ENCODE data around the gene CXCL9. TPM values are rescaled to one million over a fixed set of nuclear protein-coding genes. Genes with fewer than 3 reads are reported as not detected.
A peak's percentile ranks its signal among the peaks of the same experiment; 100 is the strongest.
"Not testable (repeated sequence)": the region's sequence is repeated elsewhere in the genome, so short reads cannot be mapped to it uniquely, and the experiment has no call there.

CXCL9 gene
- total RNA-seq: 1 to 10 TPM in 4 of 6 experiments, under 1 TPM in 1, not detected in 1; 0.73 to 3.6 (median 2.6) TPM
- long read RNA-seq, partial matches to known transcripts: 0 of 2 reads
- long read RNA-seq, other reads (novel, unspliced or antisense): 2 of 2 reads

DNA sequence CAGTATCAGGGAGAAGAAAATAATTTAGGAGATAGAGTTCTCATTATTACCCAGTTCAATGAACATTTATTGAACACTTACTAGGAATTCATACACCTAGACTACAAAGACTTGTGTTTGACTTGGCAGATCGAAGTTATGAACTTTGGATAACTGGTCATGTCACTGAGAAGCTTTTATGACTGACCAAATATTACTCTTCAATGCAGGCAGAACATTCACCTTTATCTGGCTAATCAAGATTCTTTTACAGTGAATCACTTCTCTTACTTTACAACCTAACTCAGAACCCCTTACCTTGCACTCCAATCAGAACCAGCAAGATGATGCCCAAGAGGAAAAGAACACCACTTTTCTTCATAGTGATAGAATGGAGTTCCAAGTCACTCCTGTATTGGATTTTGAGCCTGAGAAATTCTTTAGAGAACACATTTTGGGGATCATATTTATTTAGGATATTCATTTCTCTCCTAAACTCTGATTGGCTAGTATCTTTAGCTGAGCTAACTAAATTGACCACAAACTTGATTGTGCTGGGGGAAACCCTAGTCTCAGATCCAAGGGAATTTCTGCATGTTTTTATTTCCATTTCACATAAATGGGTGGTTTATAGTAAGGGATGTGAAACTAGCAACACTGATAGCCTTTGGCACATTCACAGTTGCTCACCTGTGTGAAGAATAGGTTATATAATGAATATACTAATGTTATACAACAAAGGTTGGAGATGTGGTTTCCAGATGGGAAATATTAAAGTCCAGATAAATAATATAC lies at the start of gene CXCL9:
Gene CXCL9 (minus strand): TSS at position 421 of the 774 bp plus-strand sequence. CDS start 60 bp downstream, at position 361.
- TF ChIP-seq, protein P1, sequence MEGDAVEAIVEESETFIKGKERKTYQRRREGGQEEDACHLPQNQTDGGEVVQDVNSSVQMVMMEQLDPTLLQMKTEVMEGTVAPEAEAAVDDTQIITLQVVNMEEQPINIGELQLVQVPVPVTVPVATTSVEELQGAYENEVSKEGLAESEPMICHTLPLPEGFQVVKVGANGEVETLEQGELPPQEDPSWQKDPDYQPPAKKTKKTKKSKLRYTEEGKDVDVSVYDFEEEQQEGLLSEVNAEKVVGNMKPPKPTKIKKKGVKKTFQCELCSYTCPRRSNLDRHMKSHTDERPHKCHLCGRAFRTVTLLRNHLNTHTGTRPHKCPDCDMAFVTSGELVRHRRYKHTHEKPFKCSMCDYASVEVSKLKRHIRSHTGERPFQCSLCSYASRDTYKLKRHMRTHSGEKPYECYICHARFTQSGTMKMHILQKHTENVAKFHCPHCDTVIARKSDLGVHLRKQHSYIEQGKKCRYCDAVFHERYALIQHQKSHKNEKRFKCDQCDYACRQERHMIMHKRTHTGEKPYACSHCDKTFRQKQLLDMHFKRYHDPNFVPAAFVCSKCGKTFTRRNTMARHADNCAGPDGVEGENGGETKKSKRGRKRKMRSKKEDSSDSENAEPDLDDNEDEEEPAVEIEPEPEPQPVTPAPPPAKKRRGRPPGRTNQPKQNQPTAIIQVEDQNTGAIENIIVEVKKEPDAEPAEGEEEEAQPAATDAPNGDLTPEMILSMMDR (IDR thresholded peaks at IDR 0.05): no peak
- ATAC-seq: peak; percentile 73 to 92 (median 83)
- WGBS (ENCODE audit: insufficient coverage, low coverage, low lambda C conversion rate, missing lambda C conversion rate): 22% methylated on average over 1 of the region's 1 CpG

DNA sequence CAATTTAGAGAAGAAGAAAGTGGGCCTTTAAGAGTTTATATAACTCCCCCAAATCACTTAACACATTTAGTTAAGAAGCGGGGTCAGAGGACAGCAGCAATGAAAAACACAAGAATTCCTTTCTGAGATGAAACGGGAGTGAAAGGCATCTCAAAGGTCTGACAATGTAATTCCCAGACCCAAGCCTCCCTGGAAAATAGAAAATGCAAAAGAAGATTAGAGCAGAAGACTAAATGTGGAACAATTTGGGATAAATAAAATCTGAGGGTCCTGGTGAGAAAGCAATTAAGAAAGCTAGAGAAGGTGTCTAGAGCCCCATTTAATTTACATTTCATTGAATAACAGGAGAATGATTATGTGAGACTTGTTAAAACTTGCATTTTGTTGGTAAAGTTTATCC lies 48.1 kb upstream of the CXCL9 start:
- ATAC-seq (no peak), DNase-seq (no peak)
- H3K4me3 ChIP-seq: no peak overlapping the region
- intact Hi-C loops (cut with DNase I): no loop called here
- no peaks in the 10 kb centered on the region for H3K9me3 ChIP-seq
- TF ChIP-seq, protein P1 (IDR thresholded peaks at IDR 0.05): no peak
- no peak for TF ChIP-seq POLR2A (IDR thresholded peaks at IDR 0.05)
- H3K4me1 ChIP-seq: peaks cover 0 to 7% (median under 1%) of the 10 kb centered on the region in 4 donors
- H3K27ac ChIP-seq: no peak overlapping the region
- WGBS (ENCODE audit: insufficient coverage, low coverage, low lambda C conversion rate, missing lambda C conversion rate): 85% methylated on average over 2 of the region's 2 CpGs
- H3K36me3 ChIP-seq: no peaks in the 10 kb centered on the region
- H3K27me3 ChIP-seq: no peaks in the 10 kb centered on the region

More for the DNA sequence above, at the start of gene CXCL9:
- Histone ChIP-seq H3K27ac (no peak within 1 kb of the TSS), H3K4me3 (no peak within 1 kb of the TSS), H3K36me3 (no peaks in the 10 kb centered on the region), H3K4me1 (peaks cover 0 to 15% (median 6%) of the 10 kb centered on the region in 4 donors), H3K27me3 (no peaks in the 10 kb centered on the region), H3K9me3 (no peaks in the 10 kb centered on the region)
- no peak for DNase-seq
- intact Hi-C loops (cut with DNase I): no loop called here

DNA sequence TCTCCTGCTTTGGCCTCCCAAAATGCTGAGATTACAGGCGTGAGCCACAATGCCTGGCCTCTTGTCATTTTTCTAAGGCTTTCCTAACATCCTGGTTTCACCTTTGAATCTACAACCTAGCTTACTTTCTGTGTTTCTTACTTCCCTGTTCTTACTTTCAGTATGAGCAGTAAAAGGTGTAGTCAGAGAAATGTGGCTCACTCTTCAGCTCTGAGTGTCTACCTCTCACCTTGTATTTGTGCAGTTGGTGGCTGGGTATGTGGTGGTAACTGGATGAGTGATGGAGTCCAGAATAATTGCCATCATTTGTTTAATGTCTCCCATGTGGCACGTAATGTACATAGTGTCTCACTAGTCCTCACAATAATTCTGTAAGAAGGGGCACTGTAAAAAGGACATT lies 47.7 kb upstream of the CXCL9 start:
- H3K36me3 ChIP-seq: no peaks in the 10 kb centered on the region
- peaks cover 0 to 6% (median under 1%) of the 10 kb centered on the region in 4 donors for H3K4me1 ChIP-seq
- ATAC-seq (no peak), DNase-seq (no peak)
- WGBS (ENCODE audit: insufficient coverage, low coverage, low lambda C conversion rate, missing lambda C conversion rate): 41% methylated on average over 1 of the region's 2 CpGs
- H3K9me3 ChIP-seq: no peaks in the 10 kb centered on the region
- intact Hi-C loops (cut with DNase I): no loop called here
- TF ChIP-seq, protein P1 (IDR thresholded peaks at IDR 0.05): no peak
- no peak for TF ChIP-seq POLR2A (IDR thresholded peaks at IDR 0.05)
- no peak overlapping the region for H3K27ac ChIP-seq
- no peaks in the 10 kb centered on the region for H3K27me3 ChIP-seq
- no peak overlapping the region for H3K4me3 ChIP-seq

DNA sequence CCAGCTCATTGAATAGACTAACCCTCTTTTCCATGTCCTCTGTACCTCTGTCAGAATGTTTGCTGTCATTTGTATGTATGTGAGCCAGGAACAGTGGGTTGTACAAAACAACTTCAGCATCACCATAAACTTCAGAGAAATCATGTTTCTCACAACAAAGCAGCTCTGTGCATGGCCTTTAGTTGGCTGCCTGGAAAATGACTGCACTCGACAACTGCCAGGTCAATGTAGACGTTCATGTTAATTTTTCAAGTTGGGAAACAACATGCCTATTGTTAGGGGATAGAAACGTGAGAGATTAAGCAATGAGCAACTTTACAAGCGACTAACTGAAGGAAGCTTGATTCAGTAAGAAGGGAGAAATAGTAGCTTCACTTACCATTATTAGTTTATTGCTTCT lies 46.4 kb upstream of the CXCL9 start:
- no peak for ATAC-seq
- DNase-seq: no peak
- Histone ChIP-seq H3K27me3 (no peaks in the 10 kb centered on the region), H3K4me1 (peaks cover 0 to 2% (median 0%) of the 10 kb centered on the region in 4 donors), H3K4me3 (no peak overlapping the region), H3K36me3 (no peaks in the 10 kb centered on the region), H3K9me3 (no peaks in the 10 kb centered on the region), H3K27ac (no peak overlapping the region)
- TF ChIP-seq, protein P1 (IDR thresholded peaks at IDR 0.05): no peak
- TF ChIP-seq POLR2A (IDR thresholded peaks at IDR 0.05): no peak
- WGBS (ENCODE audit: insufficient coverage, low coverage, low lambda C conversion rate, missing lambda C conversion rate): 57% methylated on average over 4 of the region's 4 CpGs
- intact Hi-C loops (cut with DNase I): no loop called here

DNA sequence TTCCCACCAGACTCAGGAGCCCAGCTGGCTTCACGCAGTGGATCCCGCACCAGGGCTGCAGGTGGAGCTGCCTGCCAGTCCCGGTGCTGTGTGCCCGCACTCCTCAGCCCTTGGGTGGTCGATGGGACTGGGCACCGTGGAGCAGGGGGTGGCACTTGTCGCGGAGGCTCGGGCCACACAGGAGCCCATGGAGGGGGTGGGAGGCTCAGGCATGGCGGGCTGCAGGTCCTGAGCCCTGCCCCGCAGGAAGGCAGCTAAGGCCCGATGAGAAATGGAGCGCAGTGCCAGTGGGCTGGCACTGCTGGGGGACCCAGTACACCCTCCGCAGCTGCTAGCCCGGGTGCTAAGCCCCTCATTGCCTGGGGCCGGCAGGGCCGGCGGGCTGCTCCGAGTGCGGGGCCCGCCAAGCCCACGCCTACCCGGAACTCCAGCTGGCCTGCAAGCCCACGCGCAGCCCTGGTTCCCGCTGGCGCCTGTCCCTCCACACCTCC lies 43.3 kb upstream of the CXCL9 start:
- H3K9me3 ChIP-seq; ATAC-seq; H3K27ac ChIP-seq; H3K36me3 ChIP-seq; H3K27me3 ChIP-seq; H3K4me1 ChIP-seq; DNase-seq; intact Hi-C loops (cut with DNase I); H3K4me3 ChIP-seq: not testable (repeated sequence)
- no CpG with 5 or more reads among the region's 27 CpGs for WGBS (ENCODE audit: insufficient coverage, low coverage, low lambda C conversion rate, missing lambda C conversion rate)

DNA sequence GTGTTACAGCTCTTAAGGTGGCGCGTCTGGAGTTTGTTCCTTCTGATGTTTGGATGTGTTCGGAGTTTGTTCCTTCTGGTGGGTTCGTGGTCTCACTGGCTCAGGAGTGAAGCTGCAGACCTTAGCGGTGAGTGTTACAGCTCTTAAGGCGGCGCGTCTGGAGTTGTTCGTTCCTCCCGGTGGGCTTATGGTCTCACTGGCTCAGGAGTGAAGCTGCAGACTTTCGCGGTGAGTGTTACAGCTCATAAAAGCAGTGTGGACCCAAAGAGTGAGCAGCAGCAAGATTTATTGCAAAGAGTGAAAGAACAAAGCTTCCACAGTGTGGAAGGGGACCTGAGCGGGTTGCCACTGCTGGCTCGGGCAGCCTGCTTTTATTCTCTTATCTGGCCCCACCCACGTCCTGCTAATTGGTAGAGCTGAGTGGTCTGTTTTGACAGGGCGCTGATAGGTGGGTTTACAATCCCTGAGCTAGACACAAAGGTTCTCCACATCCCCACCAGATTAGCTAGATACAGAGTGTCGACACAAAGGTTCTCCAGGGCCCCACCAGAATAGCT lies 42.6 kb upstream of the CXCL9 start:
- ATAC-seq; H3K4me3 ChIP-seq; H3K36me3 ChIP-seq; H3K27ac ChIP-seq; intact Hi-C loops (cut with DNase I); DNase-seq; H3K4me1 ChIP-seq; H3K9me3 ChIP-seq; H3K27me3 ChIP-seq: not testable (repeated sequence)
- 91% methylated on average over 6 of the region's 17 CpGs for WGBS (ENCODE audit: insufficient coverage, low coverage, low lambda C conversion rate, missing lambda C conversion rate)

DNA sequence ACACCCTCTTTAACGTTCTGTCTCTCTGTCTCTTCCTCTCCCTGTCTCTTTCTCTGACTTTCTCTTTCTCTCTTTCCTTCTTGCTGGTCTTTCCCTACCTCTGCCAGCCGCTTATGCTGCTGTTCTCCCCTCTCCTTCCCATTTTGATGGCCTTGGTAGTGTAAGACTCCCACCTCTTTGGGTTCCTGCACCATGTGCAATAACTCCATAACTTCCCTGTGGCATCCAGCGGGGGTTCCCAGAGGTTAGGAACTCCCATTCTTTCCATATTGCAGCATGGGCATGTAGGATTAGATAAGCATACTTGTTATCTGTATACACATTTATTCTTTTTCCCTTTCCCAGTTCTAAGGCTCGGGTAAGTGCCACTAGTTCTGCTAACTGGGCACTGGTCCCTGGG lies 37.4 kb upstream of the CXCL9 start:
- H3K4me3 ChIP-seq; H3K9me3 ChIP-seq; H3K36me3 ChIP-seq; DNase-seq; H3K27me3 ChIP-seq; intact Hi-C loops (cut with DNase I); ATAC-seq; H3K4me1 ChIP-seq; H3K27ac ChIP-seq: not testable (repeated sequence)
- 66% methylated on average over 3 of the region's 4 CpGs for WGBS (ENCODE audit: insufficient coverage, low coverage, low lambda C conversion rate, missing lambda C conversion rate)
